ENCODE measurements around the gene CUL1.

DNA sequence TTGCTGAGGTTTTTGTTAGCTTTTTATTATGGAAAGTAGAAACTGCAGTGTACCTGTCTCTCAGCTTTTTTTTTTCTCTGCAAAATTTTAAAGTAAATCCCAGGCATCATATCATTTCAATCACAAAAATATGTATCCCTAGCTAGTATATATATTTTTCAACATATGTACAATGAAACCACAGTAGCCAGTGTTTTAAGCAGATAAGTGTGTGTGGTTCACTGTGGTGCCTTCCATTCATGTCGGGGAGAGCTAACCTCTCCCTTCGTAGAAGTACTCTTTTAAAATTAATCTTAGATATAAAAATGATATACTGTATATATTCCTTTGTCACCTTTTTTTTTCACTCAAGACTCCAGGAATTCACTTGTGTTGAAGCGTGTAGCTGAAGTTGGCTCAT is 22.7 kb downstream of the CUL1 start:
- TF ChIP-seq, protein P1, sequence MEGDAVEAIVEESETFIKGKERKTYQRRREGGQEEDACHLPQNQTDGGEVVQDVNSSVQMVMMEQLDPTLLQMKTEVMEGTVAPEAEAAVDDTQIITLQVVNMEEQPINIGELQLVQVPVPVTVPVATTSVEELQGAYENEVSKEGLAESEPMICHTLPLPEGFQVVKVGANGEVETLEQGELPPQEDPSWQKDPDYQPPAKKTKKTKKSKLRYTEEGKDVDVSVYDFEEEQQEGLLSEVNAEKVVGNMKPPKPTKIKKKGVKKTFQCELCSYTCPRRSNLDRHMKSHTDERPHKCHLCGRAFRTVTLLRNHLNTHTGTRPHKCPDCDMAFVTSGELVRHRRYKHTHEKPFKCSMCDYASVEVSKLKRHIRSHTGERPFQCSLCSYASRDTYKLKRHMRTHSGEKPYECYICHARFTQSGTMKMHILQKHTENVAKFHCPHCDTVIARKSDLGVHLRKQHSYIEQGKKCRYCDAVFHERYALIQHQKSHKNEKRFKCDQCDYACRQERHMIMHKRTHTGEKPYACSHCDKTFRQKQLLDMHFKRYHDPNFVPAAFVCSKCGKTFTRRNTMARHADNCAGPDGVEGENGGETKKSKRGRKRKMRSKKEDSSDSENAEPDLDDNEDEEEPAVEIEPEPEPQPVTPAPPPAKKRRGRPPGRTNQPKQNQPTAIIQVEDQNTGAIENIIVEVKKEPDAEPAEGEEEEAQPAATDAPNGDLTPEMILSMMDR (IDR thresholded peaks at IDR 0.05) = no peak
- TF ChIP-seq POLR2A (IDR thresholded peaks at IDR 0.05) (no peak), EP300 (IDR thresholded peaks at IDR 0.05) (no peak)

Measured in sigmoid colon (tissue), 4 donors.